NCI-H2081 (cell line): ENCODE measurements around the gene RTN4.
A peak's percentile ranks its signal among the peaks of the same experiment; 100 is the strongest.
"Not testable (repeated sequence)": the region's sequence is repeated elsewhere in the genome, so short reads cannot be mapped to it uniquely, and the experiment has no call there.

Source experiments
- DNase-seq, 2 experiments: peaks; one replicate each; lab custom pipeline; 2025; lab: John Stamatoyannopoulos, UW

Gene RTN4, protein sequence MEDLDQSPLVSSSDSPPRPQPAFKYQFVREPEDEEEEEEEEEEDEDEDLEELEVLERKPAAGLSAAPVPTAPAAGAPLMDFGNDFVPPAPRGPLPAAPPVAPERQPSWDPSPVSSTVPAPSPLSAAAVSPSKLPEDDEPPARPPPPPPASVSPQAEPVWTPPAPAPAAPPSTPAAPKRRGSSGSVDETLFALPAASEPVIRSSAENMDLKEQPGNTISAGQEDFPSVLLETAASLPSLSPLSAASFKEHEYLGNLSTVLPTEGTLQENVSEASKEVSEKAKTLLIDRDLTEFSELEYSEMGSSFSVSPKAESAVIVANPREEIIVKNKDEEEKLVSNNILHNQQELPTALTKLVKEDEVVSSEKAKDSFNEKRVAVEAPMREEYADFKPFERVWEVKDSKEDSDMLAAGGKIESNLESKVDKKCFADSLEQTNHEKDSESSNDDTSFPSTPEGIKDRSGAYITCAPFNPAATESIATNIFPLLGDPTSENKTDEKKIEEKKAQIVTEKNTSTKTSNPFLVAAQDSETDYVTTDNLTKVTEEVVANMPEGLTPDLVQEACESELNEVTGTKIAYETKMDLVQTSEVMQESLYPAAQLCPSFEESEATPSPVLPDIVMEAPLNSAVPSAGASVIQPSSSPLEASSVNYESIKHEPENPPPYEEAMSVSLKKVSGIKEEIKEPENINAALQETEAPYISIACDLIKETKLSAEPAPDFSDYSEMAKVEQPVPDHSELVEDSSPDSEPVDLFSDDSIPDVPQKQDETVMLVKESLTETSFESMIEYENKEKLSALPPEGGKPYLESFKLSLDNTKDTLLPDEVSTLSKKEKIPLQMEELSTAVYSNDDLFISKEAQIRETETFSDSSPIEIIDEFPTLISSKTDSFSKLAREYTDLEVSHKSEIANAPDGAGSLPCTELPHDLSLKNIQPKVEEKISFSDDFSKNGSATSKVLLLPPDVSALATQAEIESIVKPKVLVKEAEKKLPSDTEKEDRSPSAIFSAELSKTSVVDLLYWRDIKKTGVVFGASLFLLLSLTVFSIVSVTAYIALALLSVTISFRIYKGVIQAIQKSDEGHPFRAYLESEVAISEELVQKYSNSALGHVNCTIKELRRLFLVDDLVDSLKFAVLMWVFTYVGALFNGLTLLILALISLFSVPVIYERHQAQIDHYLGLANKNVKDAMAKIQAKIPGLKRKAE

DNA sequence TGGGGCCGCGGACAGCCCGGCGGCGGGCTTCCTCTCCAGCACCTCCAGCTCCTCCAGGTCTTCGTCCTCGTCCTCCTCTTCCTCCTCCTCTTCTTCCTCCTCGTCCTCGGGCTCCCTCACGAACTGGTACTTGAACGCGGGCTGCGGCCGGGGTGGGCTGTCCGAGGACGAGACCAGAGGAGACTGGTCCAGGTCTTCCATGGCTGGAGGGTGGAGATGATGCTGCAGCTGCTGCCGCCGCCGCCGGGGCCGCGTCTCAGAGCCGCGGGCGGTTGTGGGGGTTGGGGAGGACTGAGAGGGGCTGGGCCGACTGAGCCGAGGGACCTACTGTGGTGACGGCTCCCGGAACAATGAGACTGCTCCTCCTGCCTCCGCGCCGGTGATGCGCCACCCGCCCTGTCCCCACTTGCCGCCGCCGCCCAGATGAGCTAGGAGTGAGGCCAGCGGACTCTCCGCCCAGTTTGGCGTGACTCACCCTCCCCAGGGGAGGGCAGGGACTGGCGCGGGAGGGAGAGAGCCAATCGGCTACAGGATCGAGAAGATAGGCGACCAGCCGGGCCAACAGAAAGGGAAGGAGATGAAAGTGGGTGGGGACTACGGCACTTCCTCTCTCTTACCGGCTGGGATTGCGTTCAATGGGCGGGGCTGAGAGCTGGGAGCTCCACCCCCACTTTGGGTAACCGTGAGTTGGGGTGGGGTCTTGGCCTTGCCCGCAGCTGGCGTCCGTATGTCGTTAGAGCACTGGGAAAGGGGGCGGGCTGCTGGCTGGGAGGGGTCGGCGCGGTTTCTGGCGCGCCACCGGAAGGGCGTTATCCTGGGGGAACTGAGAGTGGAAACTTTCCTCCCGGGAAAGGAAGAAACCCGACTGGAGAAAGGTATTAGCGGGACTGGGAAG is at the start of gene RTN4:
TSS of gene RTN4 (minus strand) at position 352 of the 895 bp plus-strand sequence. CDS start at position 201, 151 bp downstream.
- DNase-seq: peak; percentile 100

DNA sequence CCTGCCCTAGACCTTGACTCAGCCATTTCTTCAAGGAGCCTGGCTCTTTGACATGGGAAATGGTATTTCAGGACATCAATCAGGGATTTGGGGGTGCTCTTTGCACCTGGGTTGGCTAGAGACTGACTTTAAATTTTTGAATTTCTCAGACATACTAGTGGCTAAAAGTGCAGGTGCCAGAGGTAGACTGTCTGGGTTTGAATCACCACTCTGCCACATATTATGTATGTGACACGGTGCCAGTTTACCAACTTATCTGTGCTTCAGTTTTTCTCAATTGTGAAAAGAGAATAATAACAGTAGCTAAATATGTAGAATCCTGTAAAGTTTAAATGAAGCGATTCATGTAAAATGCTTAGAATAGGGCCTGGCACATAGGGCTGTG is 49.2 kb upstream of the RTN4 start:
- no peak for DNase-seq

GRCh38 chr2:55097461-55098410 is 47.5 kb upstream of the RTN4 start:
- no peak for DNase-seq

DNA sequence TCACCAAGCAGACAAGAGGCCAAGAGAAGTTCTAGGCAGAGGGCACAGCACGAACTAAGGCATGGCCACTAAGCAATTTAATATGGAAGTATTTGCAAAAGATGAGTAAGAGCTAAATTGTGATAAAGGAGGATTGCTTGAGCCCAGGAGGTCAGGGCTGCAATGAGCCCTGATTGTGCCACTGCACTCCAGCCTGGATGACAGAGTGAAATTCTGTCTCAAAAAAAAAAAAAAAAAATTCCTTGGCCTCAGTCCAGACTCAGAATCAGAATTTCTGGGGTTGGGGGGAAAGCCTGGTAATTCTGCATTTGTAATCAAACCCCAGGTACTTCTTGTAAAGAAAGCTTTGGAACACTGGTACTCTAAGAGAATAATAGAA is 46.8 kb upstream of the RTN4 start:
- DNase-seq: no peak

- no peak for DNase-seq
Measured at GRCh38 chr2:55096586-55096985, 46.3 kb upstream of the RTN4 start.

- no peak for DNase-seq
Measured at GRCh38 chr2:55093381-55093780, 43.1 kb upstream of the RTN4 start.

GRCh38 chr2:55092439-55092838 is 42.2 kb upstream of the RTN4 start:
- DNase-seq: no peak

- not testable (repeated sequence) for DNase-seq
Measured at GRCh38 chr2:55091681-55092080, 41.4 kb upstream of the RTN4 start.

- no peak for DNase-seq
Measured at GRCh38 chr2:55090702-55091101, 40.5 kb upstream of the RTN4 start.

DNA sequence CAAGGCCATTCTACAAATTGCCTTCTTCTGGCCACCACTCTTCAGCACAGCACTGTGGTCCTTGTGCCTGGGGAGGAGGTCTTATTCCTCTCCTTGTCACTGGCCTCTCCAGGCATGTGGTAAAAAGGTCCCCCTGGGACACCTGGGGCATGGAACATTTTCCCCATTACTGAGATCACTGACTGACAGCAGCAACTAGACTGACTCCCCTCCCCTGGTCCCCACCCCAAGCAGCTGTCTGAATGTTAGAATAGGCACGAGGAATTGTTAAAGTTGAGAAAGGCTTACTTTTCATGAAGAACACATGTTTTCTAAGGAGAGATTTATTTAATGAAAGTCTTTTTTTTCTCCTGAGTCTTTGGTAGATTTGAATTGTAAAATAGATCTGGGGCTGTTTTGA is 39.5 kb upstream of the RTN4 start:
- DNase-seq: no peak

- no peak for DNase-seq
Measured at GRCh38 chr2:55088400-55088799, 38.1 kb upstream of the RTN4 start.

DNA sequence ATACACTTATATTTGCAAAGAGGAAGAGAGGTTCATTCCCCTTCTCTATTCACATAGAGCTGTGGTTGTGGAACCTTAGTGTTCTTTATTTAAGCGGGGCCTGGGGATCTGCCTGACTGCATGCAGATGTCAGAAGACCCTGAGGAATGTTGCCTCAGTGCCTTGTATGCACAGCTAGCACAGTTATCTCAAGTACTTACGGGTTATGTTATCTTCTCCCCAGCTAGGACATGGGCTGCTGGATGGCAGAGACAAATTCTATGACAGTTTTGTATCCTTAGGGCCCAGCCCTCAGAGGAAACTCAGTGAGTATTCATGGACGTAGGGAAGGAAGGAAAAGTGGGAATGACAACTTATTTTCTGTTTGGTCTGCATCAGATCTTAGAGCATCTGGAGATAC is 37.7 kb upstream of the RTN4 start:
- no peak for DNase-seq

DNA sequence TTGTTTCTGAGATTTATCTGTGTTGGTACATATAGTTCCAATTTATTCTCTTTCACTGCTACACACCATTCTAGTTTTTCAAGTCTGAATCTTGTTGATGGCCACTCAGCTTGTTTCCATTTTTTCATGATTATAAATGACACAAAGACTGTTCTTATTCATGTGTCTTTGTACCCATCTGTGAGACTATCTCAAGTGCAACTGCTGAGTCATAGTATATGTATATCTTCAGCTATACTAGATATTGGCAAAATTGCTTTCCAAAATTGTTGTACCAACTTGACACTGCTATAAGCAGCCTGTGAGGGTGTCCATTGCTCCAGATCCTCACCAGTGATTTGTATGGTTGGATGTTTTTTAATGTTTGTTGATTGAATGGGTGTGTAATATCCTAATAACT is 37.2 kb upstream of the RTN4 start:
- no peak for DNase-seq

DNA sequence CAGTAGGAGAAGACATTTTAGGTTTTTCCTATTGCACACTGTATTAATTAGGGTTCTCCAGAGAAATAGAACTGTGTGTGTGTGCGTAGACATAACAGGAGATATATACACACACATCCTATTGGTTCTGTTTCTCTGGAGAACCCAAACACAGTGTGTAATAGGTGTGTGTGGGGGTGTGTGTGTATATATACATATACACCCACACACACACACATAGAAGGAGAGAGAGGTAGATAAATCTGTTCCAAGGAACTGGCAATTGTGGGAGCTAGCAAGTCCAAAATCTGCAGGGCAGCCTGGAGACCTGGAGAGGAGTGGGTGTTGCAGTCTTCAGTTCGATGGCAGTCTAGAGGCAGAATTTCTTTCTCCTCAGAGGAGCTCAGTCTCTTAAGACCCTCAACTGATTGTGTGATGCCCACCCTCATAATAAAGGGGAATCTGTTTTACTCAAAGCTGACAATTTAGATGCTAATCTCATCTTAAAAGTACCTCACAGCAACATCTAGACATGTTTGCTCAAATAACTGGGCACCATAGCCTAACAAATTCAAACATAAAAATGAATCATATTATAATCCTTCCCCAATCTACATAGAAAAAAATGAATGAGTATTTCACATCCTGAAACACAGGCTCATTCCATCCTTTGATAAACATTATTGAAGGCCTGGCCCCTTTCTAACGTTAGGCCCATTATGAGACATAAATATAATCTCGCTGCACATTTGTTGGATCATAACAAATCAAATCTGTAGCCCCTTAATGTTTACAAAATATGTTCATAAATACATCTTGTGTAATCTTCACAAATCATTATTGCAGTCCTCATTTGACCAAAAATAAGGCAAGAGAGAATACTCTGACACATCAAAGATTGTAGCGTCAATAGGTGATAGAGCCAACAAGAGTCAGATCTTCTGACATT is 35.1 kb upstream of the RTN4 start:
- no peak for DNase-seq

- DNase-seq: no peak
Measured at GRCh38 chr2:55084641-55085040, 34.4 kb upstream of the RTN4 start.

DNA sequence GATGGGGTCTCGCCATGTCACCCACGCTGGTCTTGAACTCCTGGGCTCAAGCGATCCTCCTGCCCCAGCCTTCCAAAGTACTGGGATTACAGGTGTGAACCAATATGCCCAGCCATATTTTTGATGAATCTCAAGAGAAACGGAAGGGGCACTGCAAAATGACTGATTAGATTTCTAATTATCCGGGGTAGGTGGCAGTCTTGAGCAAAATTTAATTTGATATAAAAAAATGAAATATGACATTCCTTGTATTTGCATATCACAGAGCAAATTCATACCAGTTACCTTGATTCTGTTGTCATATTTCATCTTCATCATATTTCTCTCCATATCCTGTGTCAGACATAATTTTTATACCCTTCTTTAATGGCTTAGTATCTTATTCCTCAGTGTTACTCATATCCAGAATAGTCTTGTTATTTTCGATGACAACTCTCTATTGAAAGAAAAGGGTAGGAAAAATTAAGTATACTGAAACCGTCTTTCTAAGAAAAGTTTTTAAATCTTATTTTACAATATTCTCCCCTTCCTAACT is 30.0 kb upstream of the RTN4 start:
- DNase-seq: no peak

DNA sequence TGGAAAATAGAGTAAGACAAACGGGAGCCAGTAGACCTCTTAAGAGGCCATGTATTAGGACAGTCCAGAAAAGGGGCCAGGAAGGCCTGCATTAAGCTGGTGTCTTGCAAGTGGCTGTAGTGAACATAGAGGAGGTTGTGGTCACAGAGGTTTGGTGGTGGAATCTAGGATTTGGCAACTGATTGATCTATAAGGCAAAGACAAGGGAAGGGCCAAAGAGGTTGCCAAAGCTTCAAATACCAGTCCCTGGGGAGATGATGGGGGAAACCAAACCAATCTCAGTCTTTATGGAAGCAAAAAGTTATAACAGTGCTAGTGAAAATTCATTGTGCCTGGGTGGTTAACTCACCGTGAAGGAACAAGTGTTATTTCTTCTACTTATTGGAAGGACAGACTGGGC is 28.7 kb upstream of the RTN4 start:
- no peak for DNase-seq

DNA sequence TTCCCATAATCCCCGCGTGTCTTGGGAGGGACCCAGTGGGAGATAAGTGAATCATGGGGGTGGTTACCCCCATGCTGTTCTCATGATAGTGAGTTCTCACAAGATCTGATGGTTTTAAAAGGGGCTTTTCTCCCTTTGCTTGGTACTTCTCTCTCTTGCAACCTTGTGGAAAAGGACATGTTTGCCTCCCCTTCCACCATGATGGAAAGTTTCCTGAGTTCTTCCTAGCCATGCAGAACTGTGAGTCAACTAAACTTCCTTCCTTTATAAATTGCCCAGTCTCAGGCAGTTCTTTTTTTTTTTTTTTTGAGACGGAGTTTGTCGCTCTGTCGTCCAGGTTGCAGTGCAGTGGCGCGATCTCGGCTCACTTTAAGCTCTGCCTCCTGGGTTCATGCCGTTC is 26.5 kb upstream of the RTN4 start:
- no peak for DNase-seq

DNA sequence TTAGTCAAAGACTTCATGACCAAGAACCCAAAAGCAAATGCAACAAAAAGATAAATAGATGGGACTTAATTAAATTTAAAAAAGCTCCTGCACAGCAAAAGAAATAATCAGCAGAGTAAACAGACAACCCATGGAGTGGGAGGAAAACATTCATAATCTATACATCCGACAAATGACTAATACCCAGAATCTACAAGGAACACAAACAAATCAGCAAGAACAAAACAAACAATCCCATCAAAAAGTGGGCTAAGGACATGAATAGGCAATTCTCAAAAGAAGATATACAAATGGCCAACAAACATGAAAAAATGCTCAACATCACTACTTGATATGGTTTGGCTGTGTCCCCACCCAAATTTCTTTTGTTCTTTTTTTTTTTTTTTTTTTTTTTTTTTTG is 25.8 kb upstream of the RTN4 start:
- DNase-seq: not testable (repeated sequence)
